HepG2 (cell line): ENCODE measurements around the gene LUZP1. TPM values are rescaled to one million over a fixed set of nuclear protein-coding genes. Genes with fewer than 3 reads are reported as not detected.
A peak's percentile ranks its signal among the peaks of the same experiment; 100 is the strongest.

Experiments
- ADNP ChIP-seq: sonication (generic); formaldehyde crosslinking; IDR thresholded peaks from 2 replicates; pipeline ENCODE4 v1.4.0; 2020; ENCODE audit warnings: missing genetic modification reagents
- AKAP8 ChIP-seq: sonication (generic); formaldehyde crosslinking; IDR thresholded peaks from 2 replicates; pipeline ENCODE4 v1.5.1; 2020; ENCODE audit warnings: mild to moderate bottlenecking, missing genetic modification reagents
- ARID5B ChIP-seq: IDR thresholded peaks from 2 replicates; pipeline ENCODE4 v1.4.0; 2020; ENCODE audit warnings: mild to moderate bottlenecking, missing genetic modification reagents
- ERF ChIP-seq: IDR thresholded peaks from 2 replicates; pipeline ENCODE4 v1.6.1; 2018; ENCODE audit warnings: missing biosample characterization, missing genetic modification reagents
- FOSL2 ChIP-seq: sonication (generic); formaldehyde crosslinking; IDR thresholded peaks from 2 replicates; pipeline ENCODE4 v1.4.0; 2020; ENCODE audit warnings: missing genetic modification reagents
- GFI1 ChIP-seq: sonication (generic); formaldehyde crosslinking; IDR thresholded peaks from 2 replicates; pipeline ENCODE4 v1.5.0; 2020; ENCODE audit warnings: missing genetic modification reagents, mild to moderate bottlenecking, borderline replicate concordance
- KLF9 ChIP-seq: IDR thresholded peaks from 2 replicates; pipeline ENCODE4 v1.6.1; 2016; ENCODE audit warnings: low read depth
- MED8 ChIP-seq: sonication (generic); formaldehyde crosslinking; IDR thresholded peaks from 2 replicates; pipeline ENCODE4 v1.8.1; 2023; ENCODE audit warnings: mild to moderate bottlenecking, missing genetic modification reagents; ENCODE audit not compliant: insufficient replicate concordance
- NR0B2 ChIP-seq: sonication (generic); formaldehyde crosslinking; IDR thresholded peaks from 2 replicates; pipeline ENCODE4 v1.4.0; 2020; ENCODE audit warnings: mild to moderate bottlenecking, missing genetic modification reagents
- PBX2 ChIP-seq: IDR thresholded peaks from 2 replicates; pipeline ENCODE4 v1.6.1; 2016; ENCODE audit warnings: control low read depth
- PHB2 ChIP-seq: fragments of 450-650 bp; IDR thresholded peaks from 2 replicates; pipeline ENCODE4 v1.6.1; 2018; ENCODE audit not compliant: partially characterized antibody
- RARA ChIP-seq: IDR thresholded peaks from 2 replicates; pipeline ENCODE4 v1.6.1; 2016; ENCODE audit warnings: missing genetic modification reagents, missing compliant biosample characterization
- SNAPC2 ChIP-seq: sonication (generic); formaldehyde crosslinking; IDR thresholded peaks from 2 replicates; pipeline ENCODE4 v1.8.1; 2022; ENCODE audit warnings: mild to moderate bottlenecking, missing genetic modification reagents
- ZNF552 ChIP-seq: sonication (generic); formaldehyde crosslinking; IDR thresholded peaks from 2 replicates; pipeline ENCODE4 v1.9.0; 2022; ENCODE audit warnings: missing genetic modification reagents, mild to moderate bottlenecking, borderline replicate concordance
- ZNF703 ChIP-seq: sonication (generic); formaldehyde crosslinking; IDR thresholded peaks from 2 replicates; pipeline ENCODE4 v1.5.1; 2020; ENCODE audit warnings: missing genetic modification reagents, mild to moderate bottlenecking, moderate library complexity, borderline replicate concordance
- ZNF766 ChIP-seq: sonication (generic); formaldehyde crosslinking; IDR thresholded peaks from 2 replicates; pipeline ENCODE4 v1.5.0; 2020; ENCODE audit warnings: missing genetic modification reagents, borderline replicate concordance
- ZNF772 ChIP-seq: sonication (generic); formaldehyde crosslinking; IDR thresholded peaks from 2 replicates; pipeline ENCODE4 v1.5.0; 2020; ENCODE audit warnings: mild to moderate bottlenecking, missing genetic modification reagents
- ZNF891 ChIP-seq: sonication (generic); formaldehyde crosslinking; IDR thresholded peaks from 2 replicates; pipeline ENCODE4 v1.5.0; 2020; ENCODE audit warnings: mild to moderate bottlenecking, missing genetic modification reagents
- polyA plus RNA-seq, 8 experiments: library from polyadenylated mRNA; depleted of rRNA in 3 of 8; stranded (reverse) in 7 of 8; unstranded in 1 of 8; fragments of >200 nt; fragmentation: Illumina TruSeq in 4 of 8; extraction: Trizol in 4 of 8; gene quantifications; 2 replicates each; pipeline versions ENCODE4 v1.2.1 to v1.2.3, GENCODE V29; 2011 to 2016; ENCODE audit warnings: low read depth in 4 of 8, missing spikeins in 1 of 8, mixed read lengths in 1 of 8; ENCODE audit not compliant: insufficient read depth in 1 of 8
- total RNA-seq, 5 experiments: library from RNA; depleted of rRNA; stranded (reverse); fragments of >200 nt; fragmentation: Illumina TruSeq; extraction: Trizol; gene quantifications; 2 replicates each; pipeline ENCODE4 v1.2.3, GENCODE V29; 2016; ENCODE audit warnings: low read depth in 1 of 5
- TF ChIP-seq, protein P1 (sequence below): sonication (generic); formaldehyde crosslinking; IDR thresholded peaks from 2 replicates; pipeline ENCODE4 v1.4.0; 2020; ENCODE audit warnings: missing genetic modification reagents
- TF ChIP-seq, protein P2 (sequence below): sonication (generic); formaldehyde crosslinking; IDR thresholded peaks from 2 replicates; pipeline ENCODE4 v1.4.0; 2020; ENCODE audit warnings: missing genetic modification reagents, borderline replicate concordance

Gene LUZP1
- total and polyA plus RNA-seq, 2 of the 13 experiments (the other 11 are each of a cell fraction or from before 2014, with no cell fraction given): 6.9 to 12.7 TPM

- TF ChIP-seq, protein P1, sequence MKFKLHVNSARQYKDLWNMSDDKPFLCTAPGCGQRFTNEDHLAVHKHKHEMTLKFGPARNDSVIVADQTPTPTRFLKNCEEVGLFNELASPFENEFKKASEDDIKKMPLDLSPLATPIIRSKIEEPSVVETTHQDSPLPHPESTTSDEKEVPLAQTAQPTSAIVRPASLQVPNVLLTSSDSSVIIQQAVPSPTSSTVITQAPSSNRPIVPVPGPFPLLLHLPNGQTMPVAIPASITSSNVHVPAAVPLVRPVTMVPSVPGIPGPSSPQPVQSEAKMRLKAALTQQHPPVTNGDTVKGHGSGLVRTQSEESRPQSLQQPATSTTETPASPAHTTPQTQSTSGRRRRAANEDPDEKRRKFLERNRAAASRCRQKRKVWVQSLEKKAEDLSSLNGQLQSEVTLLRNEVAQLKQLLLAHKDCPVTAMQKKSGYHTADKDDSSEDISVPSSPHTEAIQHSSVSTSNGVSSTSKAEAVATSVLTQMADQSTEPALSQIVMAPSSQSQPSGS (CRISPR knock-in tag): peak; percentile 35; the same call in 1 of the 2 replicates
- TF ChIP-seq SNAPC2 (CRISPR knock-in tag) (no peak), ZNF703 (CRISPR knock-in tag) (no peak), ZNF766 (CRISPR knock-in tag) (no peak), ZNF891 (CRISPR knock-in tag) (no peak), ZNF552 (CRISPR knock-in tag) (no peak), NR0B2 (CRISPR knock-in tag) (no peak), PBX2 (no peak), ZNF772 (CRISPR knock-in tag) (no peak), PHB2 (no peak), MED8 (CRISPR knock-in tag) (no peak), KLF9 (CRISPR knock-in tag) (no peak), ADNP (CRISPR knock-in tag) (no peak), ARID5B (0 out of 2 replicates have a peak, but pooled peaks have one; percentile 8), RARA (CRISPR knock-in tag) (no peak), ERF (CRISPR knock-in tag) (no peak), FOSL2 (CRISPR knock-in tag) (no peak), AKAP8 (CRISPR knock-in tag) (no peak), GFI1 (no peak)
- TF ChIP-seq, protein P2, sequence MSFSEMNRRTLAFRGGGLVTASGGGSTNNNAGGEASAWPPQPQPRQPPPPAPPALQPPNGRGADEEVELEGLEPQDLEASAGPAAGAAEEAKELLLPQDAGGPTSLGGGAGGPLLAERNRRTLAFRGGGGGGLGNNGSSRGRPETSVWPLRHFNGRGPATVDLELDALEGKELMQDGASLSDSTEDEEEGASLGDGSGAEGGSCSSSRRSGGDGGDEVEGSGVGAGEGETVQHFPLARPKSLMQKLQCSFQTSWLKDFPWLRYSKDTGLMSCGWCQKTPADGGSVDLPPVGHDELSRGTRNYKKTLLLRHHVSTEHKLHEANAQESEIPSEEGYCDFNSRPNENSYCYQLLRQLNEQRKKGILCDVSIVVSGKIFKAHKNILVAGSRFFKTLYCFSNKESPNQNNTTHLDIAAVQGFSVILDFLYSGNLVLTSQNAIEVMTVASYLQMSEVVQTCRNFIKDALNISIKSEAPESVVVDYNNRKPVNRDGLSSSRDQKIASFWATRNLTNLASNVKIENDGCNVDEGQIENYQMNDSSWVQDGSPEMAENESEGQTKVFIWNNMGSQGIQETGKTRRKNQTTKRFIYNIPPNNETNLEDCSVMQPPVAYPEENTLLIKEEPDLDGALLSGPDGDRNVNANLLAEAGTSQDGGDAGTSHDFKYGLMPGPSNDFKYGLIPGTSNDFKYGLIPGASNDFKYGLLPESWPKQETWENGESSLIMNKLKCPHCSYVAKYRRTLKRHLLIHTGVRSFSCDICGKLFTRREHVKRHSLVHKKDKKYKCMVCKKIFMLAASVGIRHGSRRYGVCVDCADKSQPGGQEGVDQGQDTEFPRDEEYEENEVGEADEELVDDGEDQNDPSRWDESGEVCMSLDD (CRISPR knock-in tag): no peak
Measured at GRCh38 chr1:23168445-23169194, at the start of gene LUZP1 (continued).
